NCI-H1092 (cell line): Measurements from ENCODE around the gene PCLO.
"Not testable (repeated sequence)": the region's sequence is repeated elsewhere in the genome, so short reads cannot be mapped to it uniquely, and the experiment has no call there.

Experiments used
- DNase-seq: peaks from one replicate; lab custom pipeline; 2025; lab: John Stamatoyannopoulos, UW

The PCLO gene

GRCh38 chr7:82964150-82964882, 198.4 kb downstream of the PCLO start:
- no peak for DNase-seq

- DNase-seq: no peak
These were observed 201.4 kb downstream of the PCLO start for GRCh38 chr7:82961240-82961639.

GRCh38 chr7:82959528-82959927, 203.2 kb downstream of the PCLO start:
- no peak for DNase-seq

- DNase-seq: no peak
These were observed 205.2 kb downstream of the PCLO start for GRCh38 chr7:82957521-82957920.

- no peak for DNase-seq
These were observed 209.2 kb downstream of the PCLO start for GRCh38 chr7:82953324-82954027.

- no peak for DNase-seq
These were observed 212.2 kb downstream of the PCLO start for GRCh38 chr7:82950436-82950835.

GRCh38 chr7:82945480-82945879, 217.2 kb downstream of the PCLO start:
- DNase-seq: no peak

GRCh38 chr7:82945056-82945455, 217.6 kb downstream of the PCLO start:
- DNase-seq: no peak

- no peak for DNase-seq
These were observed 230.2 kb downstream of the PCLO start for GRCh38 chr7:82932516-82932915.

GRCh38 chr7:82926477-82926876, 236.2 kb downstream of the PCLO start:
- no peak for DNase-seq

GRCh38 chr7:82925331-82925730, 237.4 kb downstream of the PCLO start:
- DNase-seq: no peak

- no peak for DNase-seq
These were observed 256.2 kb downstream of the PCLO start for GRCh38 chr7:82906502-82906901.

GRCh38 chr7:82904871-82905270, 257.8 kb downstream of the PCLO start:
- no peak for DNase-seq

GRCh38 chr7:82901098-82901497, 261.6 kb downstream of the PCLO start:
- not testable (repeated sequence) for DNase-seq

- DNase-seq: no peak
These were observed 265.2 kb downstream of the PCLO start for GRCh38 chr7:82897500-82897899.

GRCh38 chr7:82894341-82894740, 268.3 kb downstream of the PCLO start:
- not testable (repeated sequence) for DNase-seq

GRCh38 chr7:82886324-82886723, 276.4 kb downstream of the PCLO start:
- DNase-seq: no peak

GRCh38 chr7:82865856-82866255, 296.8 kb downstream of the PCLO start:
- DNase-seq: no peak

GRCh38 chr7:82859106-82859850, 303.4 kb downstream of the PCLO start:
- DNase-seq: no peak

GRCh38 chr7:82851121-82851520, 311.6 kb downstream of the PCLO start:
- no peak for DNase-seq

GRCh38 chr7:82841828-82842227, 320.9 kb downstream of the PCLO start:
- DNase-seq: no peak

GRCh38 chr7:82840061-82840460, 322.6 kb downstream of the PCLO start:
- DNase-seq: no peak

- no peak for DNase-seq
These were observed 323.1 kb downstream of the PCLO start for GRCh38 chr7:82839555-82839954.
